Measurements from ENCODE around the gene ISL2. TPM values are rescaled to one million over a fixed set of nuclear protein-coding genes. Genes with fewer than 3 reads are reported as not detected.

The ISL2 gene
- total and polyA plus RNA-seq, 9 of the 15 experiments (the other 6 are each of a cell fraction or from before 2014, with no cell fraction given), result 0.15 to 23.7 (median 4.0) TPM

- TF ChIP-seq PATZ1 (CRISPR knock-in tag; IDR thresholded peaks at IDR 0.05; ENCODE audit: borderline replicate concordance) (no peak), PKNOX1 (IDR thresholded peaks at IDR 0.05) (no peak), BRD9 (IDR thresholded peaks at IDR 0.05; ENCODE audit: low read depth, partially characterized antibody) (peak; percentile 42), ZC3H4 (CRISPR knock-in tag; IDR thresholded peaks at IDR 0.05; ENCODE audit: borderline replicate concordance) (no peak), MCM2 (IDR thresholded peaks at IDR 0.05; ENCODE audit: low read depth) (no peak), CCNT2 (IDR thresholded peaks at IDR 0.05; ENCODE audit: borderline replicate concordance, extremely low read depth, insufficient read length, low read depth, low read length) (no peak), CREB1 (IDR thresholded peaks at IDR 0.05) (no peak), CREB1 (CRISPR knock-in tag; IDR thresholded peaks at IDR 0.05) (no peak), ZNF12 (CRISPR knock-in tag; IDR thresholded peaks at IDR 0.05) (no peak), SAP30 (IDR thresholded peaks at IDR 0.05; ENCODE audit: borderline replicate concordance, insufficient read depth, low read depth, low read length, poor library complexity, severe bottlenecking) (peak; percentile 46), USF2 (CRISPR knock-in tag; IDR thresholded peaks at IDR 0.05) (no peak), MEF2A (IDR thresholded peaks at IDR 0.05; ENCODE audit: control insufficient read depth, low read depth, low read length) (no peak), MTA2 (IDR thresholded peaks at IDR 0.05; ENCODE audit: low read depth) (no peak), ZNF124 (CRISPR knock-in tag; IDR thresholded peaks at IDR 0.05) (no peak), NR4A1 (CRISPR knock-in tag; IDR thresholded peaks at IDR 0.05) (no peak), NR4A1 (tag; IDR thresholded peaks at IDR 0.05) (no peak), GATA2 (CRISPR knock-in tag; IDR thresholded peaks at IDR 0.05) (no peak), SNAPC5 (CRISPR knock-in tag; IDR thresholded peaks at IDR 0.05) (no peak)
Measured at GRCh38 chr15:76335307-76336253, 993 bp upstream of the ISL2 start (continued).
